Measurements from ENCODE around the gene CPVL.
A peak's percentile ranks its signal among the peaks of the same experiment; 100 is the strongest.

The CPVL gene

GRCh38 chr7:29043576-29043975 lies 102.8 kb downstream of the CPVL start:
- DNase-seq (ENCODE audit: low read depth), result no peak

DNA sequence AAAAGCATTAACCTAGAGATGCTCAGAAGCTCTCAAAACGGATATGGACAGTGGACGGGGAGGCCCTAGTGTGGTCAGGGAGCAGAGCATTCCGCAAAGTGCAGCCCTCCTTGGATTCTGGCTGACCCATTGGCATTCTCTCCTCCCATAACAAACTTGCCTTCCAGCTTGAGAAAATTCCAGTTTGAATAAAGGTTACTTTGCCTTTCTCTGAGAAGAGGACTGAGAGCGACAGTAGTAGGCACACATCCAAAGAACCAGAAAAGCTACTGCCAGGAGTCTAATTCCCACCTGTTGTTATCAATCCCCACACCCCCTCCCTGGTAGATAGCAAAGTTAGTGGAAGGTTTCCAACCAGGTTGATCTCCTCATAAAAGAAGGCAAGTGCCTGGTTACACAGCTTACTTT lies 103.5 kb downstream of the CPVL start:
- no peak for DNase-seq (ENCODE audit: low read depth)

DNA sequence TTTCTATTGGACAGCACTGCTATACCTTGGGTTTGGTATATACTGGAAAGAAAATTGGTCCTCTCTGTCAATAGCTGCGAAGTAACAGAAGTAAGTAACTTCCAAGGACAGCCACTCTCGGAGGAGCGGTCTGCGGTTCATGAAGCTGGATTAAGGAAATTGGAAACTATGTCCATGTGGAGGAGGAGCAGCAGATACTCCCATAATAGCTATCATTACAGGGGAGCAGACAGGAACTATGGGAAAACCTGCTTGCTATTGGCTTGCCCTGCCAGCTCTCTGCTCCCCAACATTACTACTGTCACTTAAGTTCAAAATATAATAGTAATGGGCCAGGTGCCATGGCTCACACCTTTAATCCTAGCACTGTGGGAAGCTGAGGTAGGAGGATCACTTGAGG lies 104.3 kb downstream of the CPVL start:
- DNase-seq (ENCODE audit: low read depth), result no peak

DNA sequence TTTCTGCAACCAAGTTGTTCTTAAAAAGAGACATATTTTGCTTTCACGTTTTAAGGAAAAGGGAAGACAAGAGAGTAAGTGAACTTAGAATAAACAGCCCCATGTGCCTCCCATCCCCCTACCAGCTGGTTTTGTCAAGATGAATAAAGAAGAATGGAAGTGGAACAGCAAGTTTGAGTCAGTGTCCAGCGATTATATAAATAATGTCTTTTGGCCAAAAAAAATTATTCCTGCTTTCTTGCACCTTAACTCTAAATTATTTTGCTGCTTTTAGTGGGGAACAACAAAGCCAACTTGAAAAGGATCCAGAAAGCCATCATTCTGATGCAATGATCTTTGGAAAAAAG lies 105.8 kb downstream of the CPVL start:
- DNase-seq (ENCODE audit: low read depth), result no peak

GRCh38 chr7:29039821-29040578 lies 106.3 kb downstream of the CPVL start:
- DNase-seq (ENCODE audit: low read depth), result peak; percentile 66

- peak; percentile 64 for DNase-seq (ENCODE audit: low read depth)
Observed at GRCh38 chr7:29038463-29038862, 107.9 kb downstream of the CPVL start.

- peak; percentile 77 for DNase-seq (ENCODE audit: low read depth)
Observed at GRCh38 chr7:29035044-29035740, 111.1 kb downstream of the CPVL start.

DNA sequence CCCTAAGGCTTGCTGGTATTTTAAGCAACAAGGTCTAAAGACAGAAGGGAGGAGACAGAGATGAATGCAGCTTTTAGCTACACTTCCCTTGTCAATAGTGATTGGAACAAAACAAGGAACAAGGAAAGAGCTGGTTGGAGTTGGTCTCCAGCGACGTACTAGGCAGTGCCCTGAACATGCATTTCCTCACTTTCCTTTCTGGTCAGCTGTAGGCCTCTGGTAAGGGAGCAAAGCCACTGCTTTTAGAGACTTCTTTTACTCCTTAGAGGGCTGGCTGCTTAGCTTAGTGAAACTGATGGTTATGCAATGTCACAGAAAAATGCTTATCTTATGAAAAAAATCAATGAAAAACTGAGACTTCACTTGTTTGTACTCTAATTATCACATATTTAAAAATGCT lies 112.8 kb downstream of the CPVL start:
- no peak for DNase-seq (ENCODE audit: low read depth)

- DNase-seq (ENCODE audit: low read depth), result no peak
Observed at GRCh38 chr7:29032146-29032545, 114.2 kb downstream of the CPVL start.

- DNase-seq (ENCODE audit: low read depth), result no peak
Observed at GRCh38 chr7:29030781-29031275, 115.5 kb downstream of the CPVL start.

- no peak for DNase-seq (ENCODE audit: low read depth)
Observed at GRCh38 chr7:29022291-29022988, 123.9 kb downstream of the CPVL start.

DNA sequence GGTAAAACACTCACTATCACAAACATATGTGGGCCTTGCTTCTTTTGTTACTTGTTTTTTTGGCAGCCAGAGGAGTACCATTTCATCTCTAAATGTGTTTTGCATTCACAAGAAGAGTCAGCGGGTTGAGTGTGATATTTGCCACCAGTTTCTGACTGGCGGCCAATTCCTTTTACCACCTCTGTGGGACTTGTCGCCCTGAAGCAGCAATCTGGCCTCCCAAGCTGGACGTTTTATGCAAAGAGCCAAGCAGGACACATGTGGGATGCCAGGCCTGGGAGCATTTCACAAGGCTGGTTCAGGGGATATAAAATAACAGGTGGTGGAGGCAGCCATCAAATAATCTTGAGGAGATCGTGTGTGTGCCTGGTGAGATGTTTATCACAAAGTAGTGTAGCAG lies 126.4 kb downstream of the CPVL start:
- DNase-seq (ENCODE audit: low read depth), result no peak

DNA sequence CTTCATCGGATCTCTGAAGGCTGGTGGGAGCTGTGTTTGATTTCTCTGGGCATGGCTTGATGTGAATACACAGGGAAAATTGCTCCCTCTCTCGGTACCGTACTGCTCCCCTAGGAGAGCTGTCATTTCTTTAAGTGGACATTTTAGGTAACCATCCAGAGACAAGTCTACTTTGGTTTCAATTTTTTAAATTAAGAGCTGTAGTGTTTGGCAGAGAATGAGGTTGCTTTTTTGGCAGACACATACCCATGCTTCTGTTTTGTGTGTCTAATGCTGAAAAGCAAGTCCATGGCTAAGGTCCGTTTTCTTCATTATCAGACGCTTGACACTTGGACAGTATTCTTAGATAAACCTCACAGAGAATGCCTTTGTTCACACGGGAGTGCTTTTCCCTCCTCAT lies 127.0 kb downstream of the CPVL start:
- no peak for DNase-seq (ENCODE audit: low read depth)

- peak; percentile 42 for DNase-seq (ENCODE audit: low read depth)
Observed at GRCh38 chr7:29017713-29018112, 128.6 kb downstream of the CPVL start.

DNA sequence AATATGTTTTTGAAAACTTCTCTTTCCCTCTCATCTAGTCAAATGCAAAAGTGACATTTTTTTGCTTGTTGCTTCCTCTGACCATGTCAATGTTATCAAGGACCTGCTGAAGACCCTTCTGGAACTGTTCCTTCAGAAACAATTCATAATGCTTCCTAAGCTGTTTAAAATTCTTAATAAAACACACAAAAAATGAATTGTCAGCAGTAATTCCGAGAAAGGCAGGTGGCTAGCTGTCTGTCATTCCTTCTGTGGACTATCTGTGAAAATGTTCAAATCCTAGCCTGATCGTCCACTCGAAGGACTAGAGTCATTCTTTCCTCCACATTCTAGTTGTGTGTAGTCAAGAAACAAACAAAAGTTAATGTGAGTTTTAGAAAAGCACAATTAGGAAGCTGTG lies 131.6 kb downstream of the CPVL start:
- DNase-seq (ENCODE audit: low read depth), result no peak

DNA sequence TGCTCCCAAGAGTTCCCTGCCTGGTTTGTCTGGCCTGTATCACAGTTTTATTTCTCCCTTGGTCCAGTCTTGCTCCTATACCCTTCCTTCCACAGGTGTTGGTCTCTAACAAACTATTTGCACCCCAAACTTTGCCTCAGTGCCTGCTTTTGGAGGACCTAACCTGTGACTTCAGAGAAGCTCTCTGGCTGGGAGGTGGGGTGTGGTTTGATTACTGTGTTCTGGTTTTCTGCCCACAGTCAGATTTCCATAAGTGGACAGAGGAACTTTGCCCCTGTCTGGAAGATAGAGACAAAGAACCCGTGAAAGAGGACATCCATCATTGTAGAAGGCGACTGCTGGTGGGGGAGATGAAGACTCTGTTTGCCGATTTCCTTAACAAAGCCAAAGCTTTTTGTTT lies 132.4 kb downstream of the CPVL start:
- DNase-seq (ENCODE audit: low read depth), result no peak

DNA sequence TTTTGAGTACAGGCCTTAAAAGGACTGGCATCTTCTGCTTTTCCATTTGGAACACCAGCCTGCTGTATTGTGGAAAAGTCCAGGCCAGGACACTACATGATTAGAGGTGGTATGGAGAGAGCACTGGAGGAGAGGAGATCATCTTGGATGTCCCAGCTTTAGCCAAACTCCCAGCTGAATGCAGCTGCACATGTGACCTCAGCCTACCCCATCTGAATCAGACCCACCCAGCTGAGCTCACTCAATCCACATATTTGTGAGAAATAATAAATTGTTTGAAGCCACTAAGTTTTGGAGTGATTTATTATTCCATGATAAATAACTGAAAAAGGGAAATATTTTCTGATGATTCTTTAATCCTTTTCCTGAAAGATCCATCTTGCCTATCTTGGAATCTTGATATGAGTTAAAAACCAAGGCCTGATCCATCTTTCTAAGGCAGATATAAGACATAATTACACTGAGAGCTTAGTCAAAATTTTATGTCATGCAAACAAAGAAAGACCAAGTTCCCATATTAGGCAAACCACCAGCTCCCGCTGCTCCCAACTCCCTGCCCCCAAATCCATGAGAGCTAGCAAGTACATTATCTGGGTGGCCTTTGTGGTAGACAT lies 133.1 kb downstream of the CPVL start:
- DNase-seq (ENCODE audit: low read depth), result no peak

DNA sequence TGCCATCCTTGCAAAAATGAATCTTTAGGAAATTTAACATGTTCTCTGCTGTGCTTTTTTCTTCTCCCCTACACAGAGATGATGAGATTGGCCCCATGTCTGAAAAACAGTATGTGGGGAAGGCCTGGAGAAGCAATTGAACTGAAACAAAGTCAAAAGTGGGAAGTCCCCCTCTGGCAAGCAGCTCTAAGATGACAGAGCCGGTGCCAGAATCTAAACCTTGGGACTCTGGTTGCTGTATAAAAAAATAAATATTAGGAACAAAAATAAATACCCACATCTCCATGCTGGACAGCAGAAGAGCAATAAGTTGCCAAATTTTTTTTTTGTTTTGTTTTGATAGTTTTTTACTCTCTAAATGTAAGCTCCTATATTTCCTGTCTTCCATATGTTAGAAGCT lies 136.4 kb downstream of the CPVL start:
- no peak for DNase-seq (ENCODE audit: low read depth)

DNA sequence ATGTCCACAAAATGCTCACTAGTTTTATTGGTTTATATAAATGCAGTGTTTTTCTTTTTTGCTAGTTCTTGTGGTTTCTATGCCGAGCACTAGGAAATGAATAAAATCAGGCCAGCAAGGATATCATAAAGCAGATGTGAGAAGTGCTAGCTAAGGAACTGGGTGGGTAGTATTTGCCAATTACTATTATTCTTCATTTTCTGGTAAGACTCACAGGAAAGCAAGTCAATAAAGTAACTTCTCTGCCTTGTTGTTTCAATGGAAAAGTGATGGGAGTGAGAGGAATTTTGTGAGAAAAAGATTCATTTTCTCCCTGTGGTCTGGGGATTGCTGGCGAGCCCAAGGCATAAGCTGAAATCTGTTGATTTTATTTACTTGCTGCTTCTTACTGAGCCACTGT lies 137.7 kb downstream of the CPVL start:
- DNase-seq (ENCODE audit: low read depth), result no peak

DNA sequence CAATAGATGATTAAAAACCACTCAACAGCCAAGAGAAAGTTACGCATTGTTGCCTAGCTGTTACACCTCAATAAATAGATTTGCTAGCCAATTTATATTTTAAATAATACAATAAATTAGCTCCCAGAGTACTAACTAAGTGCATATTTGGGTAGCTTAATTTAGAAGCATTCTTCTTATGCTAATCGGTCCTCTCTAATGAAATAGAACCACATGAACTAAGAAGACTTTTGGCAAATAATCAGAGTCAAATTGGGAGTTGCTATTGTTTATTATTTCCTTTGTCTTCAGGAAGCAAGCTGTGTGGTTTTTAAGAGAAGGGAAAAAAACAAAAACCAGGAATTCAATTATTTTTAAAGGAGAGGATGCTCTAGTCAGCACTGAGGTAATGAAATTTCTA lies 139.2 kb downstream of the CPVL start:
- DNase-seq (ENCODE audit: low read depth), result no peak

DNA sequence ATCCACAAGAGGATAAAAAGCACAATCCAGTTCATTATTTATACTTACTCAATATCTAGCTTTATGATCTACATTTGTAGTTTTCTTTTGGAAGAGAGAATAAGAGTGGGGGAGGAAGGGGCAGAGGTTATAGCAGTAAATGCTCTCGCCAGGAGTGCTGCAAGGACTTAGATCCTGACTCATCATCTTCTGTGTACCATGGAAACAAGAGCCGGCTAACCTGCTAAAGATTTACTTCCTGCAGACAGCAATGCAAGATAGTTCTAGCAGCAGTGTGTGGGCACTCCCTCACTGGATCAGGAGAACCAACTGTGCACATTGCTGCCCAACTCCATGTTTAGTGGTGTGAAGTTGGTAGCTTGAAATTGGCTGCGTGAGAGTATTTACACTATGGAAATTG lies 140.5 kb downstream of the CPVL start:
- DNase-seq (ENCODE audit: low read depth), result peak; percentile 80

DNA sequence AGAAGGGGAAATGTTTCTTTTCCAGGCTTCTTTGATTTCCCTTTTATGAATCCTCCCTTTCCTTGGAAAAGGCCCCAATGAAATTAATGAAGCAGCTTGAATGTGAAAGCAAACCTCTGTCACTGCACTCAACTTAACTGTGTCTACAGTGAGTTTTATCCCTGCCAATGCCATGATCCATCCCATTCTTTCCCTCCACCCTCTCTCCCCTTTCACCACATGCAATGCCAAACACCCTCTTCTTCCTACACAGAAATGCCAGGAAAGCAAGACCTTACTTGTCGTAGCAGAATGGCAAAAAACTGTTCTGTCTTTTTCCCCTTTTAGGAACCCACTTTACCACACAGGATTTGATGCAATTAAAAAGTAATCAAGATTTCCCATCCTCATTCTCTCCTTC lies 140.9 kb downstream of the CPVL start:
- DNase-seq (ENCODE audit: low read depth), result no peak

DNA sequence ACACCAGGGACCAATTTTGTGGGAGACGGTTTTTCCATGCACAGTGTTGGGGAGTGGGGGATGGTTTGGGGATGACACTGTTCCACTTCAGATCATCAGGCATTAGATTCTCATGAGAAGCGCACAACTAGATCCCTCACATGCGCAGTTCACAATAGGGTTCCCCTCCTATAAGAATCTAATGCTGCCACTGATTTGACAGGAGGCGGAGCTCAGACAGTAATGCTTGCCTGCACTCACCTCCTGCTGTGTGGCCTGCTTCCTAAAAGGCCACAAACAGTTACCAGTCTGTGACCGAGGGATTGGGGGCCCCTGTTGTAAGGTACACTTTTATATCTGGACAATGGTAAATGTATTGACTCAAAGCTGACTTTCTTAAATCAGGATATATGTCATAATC lies 142.6 kb downstream of the CPVL start:
- no peak for DNase-seq (ENCODE audit: low read depth)

Data from amniotic epithelial cell (primary cell).